NOMO-1 (cell line): ENCODE measurements around the gene ZBTB40.

Experiments used
- DNase-seq, 2 experiments: peaks; one replicate each; lab custom pipeline; 2025; ENCODE audit not compliant: unreplicated experiment in 2 of 2; lab: John Stamatoyannopoulos, UW

ZBTB40 gene

DNA sequence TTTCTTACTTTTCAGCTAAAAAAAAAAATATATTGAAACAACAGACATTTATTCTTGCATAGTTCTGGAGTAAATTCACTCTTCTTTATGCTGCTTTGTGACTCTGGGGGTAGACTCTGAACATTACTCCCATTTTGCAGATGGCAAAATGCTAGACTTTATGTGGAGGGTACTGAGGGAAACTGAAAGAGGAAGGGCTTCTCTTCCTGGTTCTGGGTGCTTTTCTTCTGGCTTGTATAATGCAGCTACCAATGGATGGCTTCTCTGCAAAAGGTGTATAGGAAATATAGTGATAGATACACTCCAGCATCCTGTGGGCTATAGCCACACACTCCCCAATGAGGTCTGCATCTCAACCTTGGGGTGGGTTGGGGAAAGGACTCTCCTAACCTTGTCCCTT, 19.7 kb upstream of the ZBTB40 start:
- no peak for DNase-seq

DNA sequence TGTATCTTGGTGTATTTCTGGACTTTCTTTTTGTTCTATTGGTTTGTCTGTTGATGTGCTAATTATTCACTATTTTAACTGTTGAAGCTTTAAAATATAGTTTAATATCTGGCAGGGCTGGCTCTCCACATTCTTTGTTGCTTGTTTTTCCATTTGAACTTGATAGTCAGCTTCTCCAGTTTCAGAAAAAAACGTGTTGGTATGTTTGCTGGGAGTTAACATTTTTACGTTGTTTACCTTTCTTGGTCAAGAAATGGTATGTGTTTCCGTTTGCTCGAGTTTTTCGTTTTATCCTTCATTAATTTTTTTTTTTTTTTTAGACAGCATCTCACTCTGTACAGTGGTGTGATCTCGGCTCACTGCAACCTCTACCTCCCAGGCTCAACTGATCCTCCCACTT, 16.9 kb upstream of the ZBTB40 start:
- no peak for DNase-seq

- DNase-seq = no peak
These were observed 14.7 kb upstream of the ZBTB40 start for GRCh38 chr1:22436948-22437347.

- peak in 1 of 2 experiments; percentile 6 for DNase-seq
These were observed 14.1 kb upstream of the ZBTB40 start for GRCh38 chr1:22437573-22437972.

GRCh38 chr1:22440582-22440981, 11.1 kb upstream of the ZBTB40 start:
- DNase-seq = no peak

- DNase-seq = no peak
These were observed 9.3 kb upstream of the ZBTB40 start for GRCh38 chr1:22442212-22442894.

GRCh38 chr1:22443332-22443731, 8.3 kb upstream of the ZBTB40 start:
- no peak for DNase-seq

DNA sequence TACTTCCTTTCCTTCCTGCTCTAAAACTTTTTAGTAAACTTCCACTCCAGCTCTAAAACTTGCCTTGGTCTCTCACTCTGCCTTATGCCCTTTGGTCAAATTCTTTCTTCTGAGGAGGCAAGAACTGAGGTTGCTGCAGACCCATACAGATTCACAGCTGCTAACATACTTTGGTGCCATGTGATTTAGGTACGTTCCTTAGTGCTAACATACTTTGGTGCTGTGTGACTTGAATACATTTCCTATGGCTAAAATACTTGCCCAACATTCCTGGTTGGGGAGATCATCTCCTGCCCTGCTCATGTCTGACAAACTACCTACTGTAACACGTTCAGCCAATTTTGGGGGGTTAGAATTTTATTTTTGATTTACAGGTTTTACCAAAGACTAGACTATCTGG, 6.8 kb upstream of the ZBTB40 start:
- no peak for DNase-seq

DNA sequence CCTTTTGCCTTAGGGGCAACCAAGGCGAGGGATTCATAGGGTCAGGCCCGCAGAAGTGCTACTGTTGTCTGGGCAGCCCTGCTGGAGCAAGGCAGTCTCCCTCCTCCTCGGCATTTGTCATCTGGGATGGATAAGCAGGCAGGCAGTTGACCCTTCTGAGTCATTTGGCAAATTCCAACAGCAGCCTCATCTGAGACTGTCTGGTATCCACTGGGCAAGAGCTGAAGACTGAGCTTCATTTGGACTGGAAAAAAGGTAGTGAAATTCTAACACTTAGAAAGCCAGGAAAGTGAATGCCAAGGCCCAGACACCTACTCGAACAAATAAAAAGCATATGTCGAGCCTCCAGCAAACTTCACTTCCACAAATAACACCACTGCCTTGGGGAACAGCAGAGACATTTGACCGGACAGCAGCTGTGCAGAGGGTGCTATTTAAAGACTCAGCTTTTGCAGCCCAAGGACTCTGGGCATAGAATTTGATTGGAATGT, 4.0 kb upstream of the ZBTB40 start:
- DNase-seq = no peak

GRCh38 chr1:22449636-22450035, 2.0 kb upstream of the ZBTB40 start:
- DNase-seq = no peak

DNA sequence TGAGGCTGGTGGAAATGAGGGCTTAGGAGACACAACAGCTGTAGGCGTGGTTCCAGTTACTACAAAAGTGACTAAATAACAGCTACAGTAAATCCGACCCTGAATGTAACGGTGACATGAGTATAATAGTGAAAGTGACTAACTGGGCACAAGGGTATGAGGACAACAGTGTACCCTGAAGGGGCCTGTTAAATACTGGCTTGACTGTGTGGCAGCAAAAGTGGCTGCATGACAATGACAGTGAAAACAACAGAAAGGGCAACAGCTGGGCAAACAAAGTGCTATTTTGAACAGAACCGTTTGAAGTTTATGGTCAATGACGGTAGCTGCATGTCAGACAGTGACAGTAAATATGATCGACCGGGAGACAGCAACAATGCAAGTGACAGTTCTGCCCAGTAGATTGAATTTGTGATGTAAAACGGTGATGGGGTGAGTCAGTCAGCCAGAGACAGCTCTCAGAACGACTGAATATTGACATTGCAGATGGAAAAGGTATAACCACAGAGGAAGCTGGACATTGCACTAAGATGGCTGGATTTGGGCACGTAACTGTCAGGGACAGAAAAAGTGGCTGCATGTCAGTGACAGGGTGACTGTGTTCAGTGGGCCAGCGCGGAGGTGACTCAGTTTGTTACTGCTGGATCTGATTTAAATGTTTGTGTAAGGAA, 1.2 kb upstream of the ZBTB40 start:
- DNase-seq = no peak

GRCh38 chr1:22452481-22452957, 868 bp downstream of the ZBTB40 start:
- DNase-seq = peak in 1 of 2 experiments; percentile 71

DNA sequence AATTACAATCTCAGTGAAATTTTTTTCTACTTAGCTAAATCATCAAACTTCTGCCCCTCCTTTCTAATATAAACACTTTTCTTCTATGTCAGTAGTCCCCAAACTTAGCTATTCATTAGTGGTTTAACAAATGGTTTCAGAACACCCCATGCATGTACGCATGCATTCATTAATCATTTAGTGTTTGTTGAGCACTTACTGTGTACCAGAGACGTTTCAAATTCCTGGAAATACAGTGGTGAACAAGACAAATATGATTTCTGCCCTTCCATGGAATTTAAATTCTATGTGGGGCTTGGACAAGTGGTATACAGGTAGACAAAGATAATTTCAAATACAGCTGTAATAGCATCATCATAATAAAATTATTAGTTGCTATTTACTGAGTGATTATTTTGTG, 1.5 kb downstream of the ZBTB40 start:
- no peak for DNase-seq

DNA sequence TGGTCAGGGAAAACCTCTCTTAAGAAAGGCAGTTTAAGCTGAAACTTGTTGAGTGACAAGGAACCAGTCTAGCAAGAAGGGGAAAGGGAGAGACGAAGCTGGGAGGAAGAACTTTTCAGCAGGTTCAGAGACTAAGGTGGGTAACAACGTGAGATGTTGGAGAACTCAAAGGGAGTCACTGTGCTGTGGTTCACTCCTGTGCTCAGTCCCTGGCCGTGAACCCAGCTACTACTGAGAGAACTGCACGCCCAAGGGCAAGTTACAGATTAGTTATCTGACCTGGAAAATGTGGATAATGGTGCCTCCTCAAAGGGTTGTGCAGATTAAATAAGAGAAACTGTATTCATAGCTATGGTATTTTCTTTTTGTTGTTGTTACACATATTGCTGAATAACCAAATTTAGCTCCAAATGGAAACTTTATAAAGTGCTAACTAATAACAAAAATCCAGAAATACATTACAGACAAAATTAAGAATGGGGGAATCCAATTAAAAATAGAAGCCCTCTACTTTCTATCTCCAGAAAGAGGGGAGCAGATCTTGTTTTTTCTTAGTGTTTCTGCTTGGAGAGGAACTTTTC, 2.9 kb downstream of the ZBTB40 start:
- DNase-seq = no peak

- DNase-seq = no peak
These were observed 5.7 kb downstream of the ZBTB40 start for GRCh38 chr1:22457345-22457744.

DNA sequence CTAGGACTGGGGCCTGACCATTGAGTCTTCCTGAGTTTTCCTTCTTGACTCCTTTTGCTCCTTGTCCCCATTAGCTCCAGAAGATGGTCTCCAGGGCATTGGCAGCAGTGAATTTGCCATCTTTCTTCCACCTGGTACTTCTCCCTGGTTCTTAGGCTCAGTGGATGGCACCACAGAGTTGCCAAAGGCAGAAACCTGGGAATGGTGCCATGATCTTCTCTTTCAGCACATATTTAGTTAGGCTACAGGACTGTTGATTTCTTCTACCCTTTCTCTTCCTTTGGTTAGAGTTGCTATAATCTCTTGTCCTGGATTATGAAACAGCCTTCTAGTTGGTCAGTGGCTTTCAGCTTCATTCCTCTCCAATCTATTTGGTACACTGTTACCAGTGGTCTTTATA, 6.2 kb downstream of the ZBTB40 start:
- no peak for DNase-seq

GRCh38 chr1:22461100-22461499, 9.4 kb downstream of the ZBTB40 start:
- DNase-seq = no peak

DNA sequence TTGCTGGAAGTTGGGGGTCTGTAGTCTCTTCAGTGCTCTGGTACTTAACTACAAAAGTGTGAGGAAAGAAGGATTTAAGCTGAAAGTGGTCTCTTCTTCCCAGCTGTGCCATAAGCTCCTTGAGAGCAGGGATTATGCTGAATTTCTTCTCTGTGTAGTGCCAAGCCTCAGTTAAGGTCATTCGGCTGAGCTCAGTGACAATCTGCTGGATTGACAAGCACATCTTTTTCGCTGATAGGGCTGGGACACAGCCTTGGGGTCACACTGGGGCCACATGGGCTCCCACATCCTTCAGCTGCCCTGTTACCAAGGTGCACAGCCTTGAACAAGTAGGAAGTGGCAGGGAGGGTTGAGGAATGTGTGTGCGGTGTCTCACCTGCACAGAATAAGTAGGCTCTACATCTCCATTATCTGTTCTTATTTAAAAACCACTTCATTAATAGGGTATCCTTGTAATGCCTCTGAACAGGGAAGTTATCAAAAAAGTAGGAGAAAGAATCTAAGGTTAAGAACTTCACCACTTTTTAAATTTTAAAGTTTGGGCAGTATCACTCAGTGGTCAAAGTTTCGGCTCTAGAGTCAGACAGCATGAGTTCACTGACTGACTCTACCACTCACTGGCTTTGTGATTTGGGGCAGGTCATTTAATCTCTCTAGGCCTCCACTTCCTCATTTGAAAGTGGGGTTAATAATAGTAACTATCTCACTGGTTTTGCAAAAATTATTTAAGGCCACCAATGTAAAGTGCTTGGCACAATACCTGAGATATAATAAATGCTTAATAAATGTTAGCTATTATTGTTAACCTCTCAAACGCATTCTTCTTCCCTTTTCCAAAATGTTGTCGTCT, 10.3 kb downstream of the ZBTB40 start:
- DNase-seq = no peak

- no peak for DNase-seq
These were observed 11.3 kb downstream of the ZBTB40 start for GRCh38 chr1:22462928-22463327.

GRCh38 chr1:22465015-22465565, 13.4 kb downstream of the ZBTB40 start:
- DNase-seq = no peak

GRCh38 chr1:22465671-22466070, 14.0 kb downstream of the ZBTB40 start:
- DNase-seq = no peak
